GM21576 (cell line): ENCODE results near the gene SYCE3.

ENCODE experiments used
- ATAC-seq: cut with Tn5 transposase; IDR thresholded peaks from one replicate; pipeline ENCODE4 v1.9.1; 2021; ENCODE audit warnings: mild to moderate bottlenecking, moderate library complexity; ENCODE audit not compliant: unreplicated experiment

The SYCE3 gene

DNA sequence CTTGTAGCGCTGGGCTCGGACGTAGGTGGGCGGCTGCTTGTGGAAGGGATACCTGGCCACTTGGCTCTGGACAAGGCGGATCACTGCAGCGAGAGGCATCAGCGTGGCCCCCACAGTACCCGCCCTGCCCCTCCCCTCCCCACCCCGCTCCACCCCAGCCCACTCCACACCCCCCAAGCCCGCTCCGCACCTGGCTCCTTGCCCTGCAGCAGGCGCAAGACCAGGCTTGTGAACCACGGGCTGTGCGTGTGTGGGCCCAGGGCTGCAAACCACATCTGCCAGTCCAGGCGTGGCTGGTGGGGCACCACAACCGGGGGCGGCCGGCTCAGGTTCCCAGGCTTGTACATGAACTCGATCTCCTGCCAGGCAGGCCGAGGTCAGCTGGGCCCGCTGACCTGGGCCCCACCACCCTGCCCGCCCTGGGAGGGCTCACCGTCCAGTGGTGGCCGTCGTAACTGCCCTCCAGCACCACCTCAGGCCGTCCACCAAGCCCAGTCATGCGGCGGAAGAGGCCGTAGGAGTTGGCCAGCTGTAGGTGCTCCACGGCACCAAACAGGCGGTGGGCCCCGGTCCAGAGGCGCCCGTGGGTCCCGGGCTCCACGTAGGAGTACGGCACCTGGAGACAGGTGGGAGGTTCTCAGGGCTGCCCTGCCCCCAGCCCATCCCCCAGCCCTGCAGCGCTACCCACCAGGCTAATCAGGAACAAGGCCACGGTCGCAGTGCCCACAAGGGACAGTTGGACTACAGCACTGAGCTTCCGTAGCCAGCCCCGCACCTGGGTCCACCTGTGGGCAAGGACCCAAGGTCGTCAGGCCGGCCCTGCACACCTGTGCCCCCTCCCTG is 58.1 kb downstream of the SYCE3 start:
- no peak for ATAC-seq

DNA sequence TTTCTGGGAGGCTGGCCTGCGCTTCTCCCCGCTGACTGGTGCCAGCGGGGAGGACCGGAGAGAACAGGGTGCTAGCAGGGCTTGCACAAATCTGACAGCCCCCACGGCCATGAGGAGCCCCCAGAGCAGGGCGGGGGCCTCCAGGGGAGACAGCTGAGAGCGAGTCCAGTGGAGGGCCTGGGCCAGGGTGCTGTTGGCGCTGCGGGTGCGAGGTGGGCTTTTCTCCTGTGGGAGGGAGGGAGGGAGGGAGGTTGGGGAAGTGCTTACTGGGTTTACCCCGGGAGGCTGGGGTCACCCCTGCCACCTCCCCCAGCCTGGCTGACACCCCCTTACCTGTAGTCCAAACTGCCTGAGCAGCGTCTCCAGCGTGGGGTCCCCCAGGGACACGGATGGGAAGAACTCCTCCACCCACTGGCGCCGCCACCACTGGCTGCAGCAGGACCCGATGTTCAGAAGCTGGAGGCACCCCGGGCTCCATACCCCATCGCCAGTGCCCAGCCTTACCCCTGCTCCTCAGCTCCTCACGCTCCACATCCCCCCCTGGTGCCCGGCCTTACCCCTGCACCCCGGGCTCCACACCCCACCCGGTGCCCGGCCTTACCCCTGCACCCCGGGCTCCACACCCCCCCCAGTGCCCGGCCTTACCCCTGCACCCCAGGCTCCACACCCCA is 59.1 kb downstream of the SYCE3 start:
- ATAC-seq: no peak

DNA sequence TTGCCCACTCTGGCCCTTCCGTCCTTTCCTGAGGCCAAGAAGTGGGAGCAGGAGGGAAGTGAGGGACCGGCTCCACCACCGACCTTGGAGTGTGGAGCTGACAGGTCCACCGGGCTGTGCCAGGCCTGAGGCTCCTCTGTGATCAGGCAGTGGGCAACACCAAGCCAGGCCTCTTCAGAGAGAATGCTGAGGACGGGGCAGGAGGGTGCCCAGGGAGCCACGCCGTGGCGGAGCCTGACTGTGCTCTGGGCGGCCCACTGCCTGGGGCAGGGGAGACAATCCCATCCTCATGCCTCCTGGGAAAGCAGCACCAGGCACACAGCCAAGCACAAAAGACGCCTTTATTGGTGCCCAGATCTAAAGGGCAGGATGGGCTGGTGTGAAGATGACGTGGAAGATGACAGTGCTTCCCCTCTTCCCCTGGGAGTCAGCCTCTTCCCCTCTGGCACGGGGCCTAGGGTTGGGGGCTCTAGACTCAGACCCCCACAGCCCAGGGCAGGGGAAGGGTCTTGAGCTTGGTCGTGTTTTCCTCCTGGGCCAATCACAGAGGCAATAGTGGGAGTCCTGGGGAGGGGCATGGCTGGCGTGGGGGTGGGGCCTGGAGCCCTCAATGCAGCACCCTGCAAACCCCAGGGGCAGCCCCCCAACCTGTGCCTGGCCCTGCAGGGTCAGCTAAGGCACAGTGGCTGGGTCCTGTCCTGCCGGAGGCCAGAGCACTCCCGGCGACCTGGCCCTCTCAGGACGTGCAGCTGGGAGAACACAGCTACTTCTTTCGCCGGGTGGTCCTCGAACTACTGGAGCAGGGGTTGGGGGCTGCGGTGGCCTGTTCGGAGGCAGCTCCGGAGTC is 59.9 kb downstream of the SYCE3 start:
- no peak for ATAC-seq

DNA sequence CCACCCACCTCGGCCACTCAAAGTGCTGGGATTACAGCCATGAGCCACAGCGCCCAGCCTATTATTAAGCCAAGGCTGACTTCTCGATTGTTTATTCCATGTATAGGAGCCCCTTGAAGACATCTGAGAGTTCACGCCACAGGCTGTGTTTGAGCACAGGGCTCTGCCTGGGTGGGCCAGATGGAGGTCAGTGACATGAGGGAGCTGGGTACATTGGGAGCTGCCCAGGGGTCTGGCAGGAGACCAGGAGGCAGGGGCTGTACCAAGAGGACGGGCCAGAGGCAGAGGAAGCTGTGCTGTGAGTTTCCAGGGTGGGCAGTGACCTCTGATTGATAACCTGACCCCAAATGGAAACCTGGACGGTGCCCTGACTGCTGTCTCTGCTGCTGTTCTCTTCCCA is 60.6 kb downstream of the SYCE3 start:
- ATAC-seq: no peak
